HEK293 (cell line): ENCODE results near the gene CRTC1.

Experiments
- CTCF ChIA-PET: fragments of 350-600 bp; formaldehyde crosslinking; extraction: SDS; loops from one replicate; lab custom pipeline; 2021; ENCODE audit warnings: antibody characterized with exemption; lab: Yijun Ruan, JAX
- POLR2A ChIA-PET: fragments of 300-600 bp; formaldehyde crosslinking; extraction: SDS; loops from one replicate; lab custom pipeline; 2020; ENCODE audit warnings: antibody characterized with exemption, inconsistent platforms; lab: Yijun Ruan, JAX
- H3K27ac ChIP-seq: fragments of 200-500 bp; sonication (Bioruptor generic); 2 replicates; pipeline ENCODE4 v1.5.1; 2014; ENCODE audit warnings: low read depth, low read length, control low read depth, inconsistent platforms; ENCODE audit errors: extremely low read depth
- H3K36me3 ChIP-seq, 2 experiments: fragments of 200-500 bp in 1 of 2; sonication (Bioruptor generic) in 1 of 2; 1 replicate in 1 of 2; 2 replicates in 1 of 2; pipeline ENCODE4 v1.5.1; 2014 to 2017; ENCODE audit warnings: inconsistent platforms in 2 of 2, low read length in 2 of 2; ENCODE audit not compliant: control insufficient read depth in 2 of 2, insufficient read depth in 1 of 2
- H3K4me1 ChIP-seq: fragments of 200-500 bp; sonication (Bioruptor generic); 2 replicates; pipeline ENCODE4 v1.5.1; 2014; ENCODE audit warnings: mild to moderate bottlenecking, low read length, inconsistent platforms; ENCODE audit not compliant: control insufficient read depth, insufficient read depth
- H3K4me3 ChIP-seq: 2 replicates; pipeline ENCODE4 v1.5.1; 2011; ENCODE audit warnings: low read depth, mild to moderate bottlenecking, control low read depth, low read length, moderate library complexity
- H3K9me3 ChIP-seq: fragments of 200-500 bp; sonication (Bioruptor generic); 2 replicates; pipeline ENCODE4 v1.5.1; 2014; ENCODE audit warnings: low read depth, low read length, inconsistent platforms; ENCODE audit not compliant: control insufficient read depth, insufficient read depth
- BCL11B ChIP-seq: fragments of 450-650 bp; formaldehyde crosslinking; IDR thresholded peaks from 2 replicates; pipeline ENCODE4 v1.5.1; 2016; ENCODE audit warnings: low read depth, missing biosample characterization, missing genetic modification characterization
- KLF8 ChIP-seq: fragments of 450-650 bp; formaldehyde crosslinking; IDR thresholded peaks from 2 replicates; pipeline ENCODE4 v1.5.1; 2016; ENCODE audit warnings: missing biosample characterization, missing genetic modification characterization
- KLF9 ChIP-seq: fragments of 450-650 bp; formaldehyde crosslinking; IDR thresholded peaks from 2 replicates; pipeline ENCODE4 v1.5.1; 2016; ENCODE audit warnings: missing biosample characterization, missing genetic modification characterization, low read depth
- PRDM2 ChIP-seq: fragments of 450-650 bp; formaldehyde crosslinking; IDR thresholded peaks from 2 replicates; pipeline ENCODE4 v1.5.1; 2016; ENCODE audit warnings: missing biosample characterization, missing genetic modification characterization, borderline replicate concordance
- ZNF138 ChIP-seq: fragments of 450-650 bp; formaldehyde crosslinking; IDR thresholded peaks from 2 replicates; pipeline ENCODE4 v1.5.1; 2016; ENCODE audit warnings: missing biosample characterization, missing genetic modification characterization, borderline replicate concordance
- ZNF155 ChIP-seq: fragments of 450-650 bp; formaldehyde crosslinking; IDR thresholded peaks from 2 replicates; pipeline ENCODE4 v1.5.1; 2016; ENCODE audit warnings: missing biosample characterization, missing genetic modification characterization
- ZNF175 ChIP-seq: fragments of 450-650 bp; formaldehyde crosslinking; IDR thresholded peaks from 2 replicates; pipeline ENCODE4 v1.5.1; 2016; ENCODE audit warnings: missing biosample characterization, missing genetic modification characterization
- ZNF239 ChIP-seq: fragments of 450-650 bp; formaldehyde crosslinking; IDR thresholded peaks from 2 replicates; pipeline ENCODE4 v1.5.1; 2016; ENCODE audit warnings: missing biosample characterization, missing genetic modification characterization
- ZNF501 ChIP-seq: fragments of 450-650 bp; formaldehyde crosslinking; IDR thresholded peaks from 2 replicates; pipeline ENCODE4 v1.5.1; 2016; ENCODE audit warnings: missing biosample characterization, missing genetic modification characterization
- ZNF513 ChIP-seq: fragments of 450-650 bp; IDR thresholded peaks from 2 replicates; pipeline ENCODE4 v1.5.1; 2018; ENCODE audit warnings: missing biosample characterization, missing genetic modification characterization
- ZNF560 ChIP-seq: fragments of 450-650 bp; formaldehyde crosslinking; IDR thresholded peaks from 2 replicates; pipeline ENCODE4 v1.5.1; 2017; ENCODE audit warnings: missing biosample characterization, missing genetic modification characterization, borderline replicate concordance
- ZSCAN4 ChIP-seq: fragments of 450-650 bp; formaldehyde crosslinking; IDR thresholded peaks from 2 replicates; pipeline ENCODE4 v1.5.1; 2017; ENCODE audit warnings: missing biosample characterization, missing genetic modification characterization
- TF ChIP-seq, protein P1 (sequence below): fragments of 450-650 bp; formaldehyde crosslinking; IDR thresholded peaks from 2 replicates; pipeline ENCODE4 v1.5.1; 2017; ENCODE audit warnings: missing biosample characterization, missing genetic modification characterization

The CRTC1 gene

GRCh38 chr19:18763674-18764590 lies 80.5 kb downstream of the CRTC1 start:
- Histone ChIP-seq H3K4me1 (peaks cover 5% of the 10 kb centered on the region; the same call in 1 of the 2 replicates), H3K4me3 (no peak overlapping the region), H3K27ac (no peak overlapping the region), H3K36me3 (no peaks in the 10 kb centered on the region; a peak in 1 of 3 replicates), H3K9me3 (no peaks in the 10 kb centered on the region)
- POLR2A ChIA-PET, result interaction anchor here (0.6 kb wide), 1 partner anchor 112 kb away, joined by 3 read pairs; no protein-coding TSS in a partner anchor
- TF ChIP-seq ZNF560 (tag by site-specific recombination) (no peak), ZNF175 (tag by site-specific recombination) (no peak), KLF8 (tag by site-specific recombination) (no peak), BCL11B (tag by site-specific recombination) (no peak), ZSCAN4 (tag by site-specific recombination) (no peak), KLF9 (no peak), ZNF155 (tag by site-specific recombination) (no peak), PRDM2 (tag by site-specific recombination) (no peak), ZNF513 (tag by site-specific recombination) (no peak), ZNF138 (tag by site-specific recombination) (no peak), ZNF239 (no peak), ZNF501 (tag by site-specific recombination) (no peak)
- TF ChIP-seq, protein P1, sequence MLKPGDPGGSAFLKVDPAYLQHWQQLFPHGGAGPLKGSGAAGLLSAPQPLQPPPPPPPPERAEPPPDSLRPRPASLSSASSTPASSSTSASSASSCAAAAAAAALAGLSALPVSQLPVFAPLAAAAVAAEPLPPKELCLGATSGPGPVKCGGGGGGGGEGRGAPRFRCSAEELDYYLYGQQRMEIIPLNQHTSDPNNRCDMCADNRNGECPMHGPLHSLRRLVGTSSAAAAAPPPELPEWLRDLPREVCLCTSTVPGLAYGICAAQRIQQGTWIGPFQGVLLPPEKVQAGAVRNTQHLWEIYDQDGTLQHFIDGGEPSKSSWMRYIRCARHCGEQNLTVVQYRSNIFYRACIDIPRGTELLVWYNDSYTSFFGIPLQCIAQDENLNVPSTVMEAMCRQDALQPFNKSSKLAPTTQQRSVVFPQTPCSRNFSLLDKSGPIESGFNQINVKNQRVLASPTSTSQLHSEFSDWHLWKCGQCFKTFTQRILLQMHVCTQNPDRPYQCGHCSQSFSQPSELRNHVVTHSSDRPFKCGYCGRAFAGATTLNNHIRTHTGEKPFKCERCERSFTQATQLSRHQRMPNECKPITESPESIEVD (tag by site-specific recombination), result no peak
- CTCF ChIA-PET, result interaction anchor here (0.6 kb wide), 1 partner anchor 70 kb away, joined by 4 read pairs; no protein-coding TSS in a partner anchor
